Kidney (tissue), 14 donors: ENCODE data around the gene FBLN1. TPM values are rescaled to one million over a fixed set of nuclear protein-coding genes. Genes with fewer than 3 reads are reported as not detected.

Experiments used
- DNase-seq, 5 donors: peaks; one replicate each; pipeline ENCODE4 v3.0.0-alpha.2; 2013 to 2020
- FAIRE-seq: peaks from 2 replicates; lab custom pipeline; 2012; peaks lifted over from hg19 to GRCh38; lab: Jason Lieb, UNC
- H3K27ac ChIP-seq, 2 donors: one replicate each; pipeline ENCODE4 v1.7.0; 2013; ENCODE audit warnings: low read depth in 2 of 2, low read length in 2 of 2, inconsistent platforms in 1 of 2
- H3K27me3 ChIP-seq: one replicate; pipeline ENCODE4 v1.7.1; 2013; ENCODE audit warnings: low read length, inconsistent platforms; ENCODE audit not compliant: control insufficient read depth, insufficient read depth
- H3K36me3 ChIP-seq, 3 donors: one replicate each; pipeline versions ENCODE4 v1.7.0 to v1.7.1; 2013; ENCODE audit warnings: low read length in 3 of 3, control low read depth in 1 of 3, inconsistent platforms in 1 of 3; ENCODE audit not compliant: insufficient read depth in 3 of 3, control insufficient read depth in 2 of 3
- H3K4me1 ChIP-seq, 3 donors: one replicate each; pipeline versions ENCODE4 v1.7.0 to v1.7.1; 2013; ENCODE audit warnings: low read length in 3 of 3, inconsistent platforms in 1 of 3, low read depth in 1 of 3; ENCODE audit not compliant: control insufficient read depth in 2 of 3, insufficient read depth in 2 of 3
- H3K4me3 ChIP-seq, 3 donors: one replicate each; pipeline versions ENCODE4 v1.7.0 to v1.8.1; 2013; ENCODE audit warnings: low read length in 3 of 3, control low read depth in 1 of 3, inconsistent platforms in 1 of 3
- H3K9ac ChIP-seq, 3 donors: one replicate each; pipeline versions ENCODE4 v1.7.0 to v1.7.1; 2013; ENCODE audit warnings: low read length in 3 of 3, control low read depth in 1 of 3, inconsistent platforms in 1 of 3
- H3K9me3 ChIP-seq, 3 donors: one replicate each; pipeline versions ENCODE4 v1.7.0 to v1.7.1; 2013; ENCODE audit warnings: low read length in 3 of 3, control low read depth in 1 of 3, inconsistent platforms in 1 of 3; ENCODE audit not compliant: control insufficient read depth in 2 of 3, insufficient read depth in 1 of 3
- CTCF ChIP-seq: IDR thresholded peaks from 3 replicates; pipeline ENCODE4 v1.5.1; 2012; ENCODE audit warnings: mild to moderate bottlenecking, moderate library complexity, borderline replicate concordance; ENCODE audit not compliant: insufficient read depth; ENCODE audit errors: extremely low read depth
- intact Hi-C: fragments of 100-400 bp; cut with DNase I; formaldehyde crosslinking; loops from one replicate; pipeline ENCODE4 v1.11.1; 2022
- polyA plus RNA-seq: library from polyadenylated mRNA; stranded (reverse); fragments of 350-450 nt; fragmentation: Illumina TruSeq; extraction: RNeasy Lipid Tissue Mini Kit (QIAGEN cat#74804); gene quantifications from one replicate; pipeline ENCODE4 v1.2.3, GENCODE V29; 2014; ENCODE audit warnings: low read depth, low replicate concordance; ENCODE audit not compliant: insufficient read depth
- total RNA-seq: library from RNA; stranded (reverse); fragmentation: NEBNext Ultra II Directional; extraction: Animal tissue kit (Norgen Biotek cat#: 25700); gene quantifications from one replicate; pipeline ENCODE4 v1.2.1, GENCODE V29; 2021
- donor health status: control.
- donor health status: control.
- donor health status: control.
- donor health status: control.
- donor health status: control.
- donor health status: DM: yes; HTN: yes; CAD: no.
- donor health status: Normal renal cell carcinoma (clear cell type).

FBLN1 gene
- total and polyA plus RNA-seq, 2 donors from 2014 or later: 23.3 to 105 TPM

DNA sequence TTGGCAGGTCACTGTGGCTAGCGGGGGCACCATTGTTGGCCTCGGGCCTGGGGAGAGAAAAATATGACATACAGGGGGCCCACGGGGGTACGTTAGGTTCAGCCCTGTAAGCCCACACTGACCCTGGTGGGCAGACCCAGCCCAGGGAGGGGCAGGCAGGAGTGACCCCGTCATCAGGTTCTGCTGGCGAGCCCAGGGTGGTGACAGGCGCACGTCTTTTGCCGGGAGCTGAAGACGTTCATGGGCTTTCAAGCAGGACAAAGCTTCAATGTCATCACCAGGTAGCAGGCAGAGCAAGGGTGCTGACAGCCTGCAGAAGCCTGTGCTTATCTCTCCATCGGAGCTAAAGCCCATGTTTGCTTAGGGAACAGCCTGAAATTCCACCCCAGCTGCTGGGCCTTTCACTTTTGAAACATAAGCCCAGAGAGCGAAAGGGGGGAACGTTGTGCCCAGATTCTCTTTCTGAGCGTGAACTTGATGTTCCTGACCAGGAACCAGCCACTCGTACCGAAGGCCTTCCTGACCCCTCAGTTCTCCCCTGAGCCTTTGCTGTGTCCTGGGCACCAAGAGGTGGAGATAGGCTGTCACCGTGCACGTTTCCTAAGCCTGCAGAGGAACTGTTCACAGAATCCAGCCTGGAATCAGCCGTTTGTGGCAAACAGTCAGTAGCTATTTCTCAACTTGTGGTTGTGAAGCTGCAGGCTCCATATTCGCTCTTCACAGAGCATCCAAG, 94.9 kb downstream of the FBLN1 start:
- no peak for TF ChIP-seq CTCF
- Histone ChIP-seq H3K4me3 (no peak overlapping the region), H3K27ac (no peak overlapping the region), H3K9me3 (no peaks in the 10 kb centered on the region), H3K36me3 (no peaks in the 10 kb centered on the region), H3K27me3 (no peaks in the 10 kb centered on the region), H3K9ac (no peak overlapping the region), H3K4me1 (peaks cover 0 to 3% (median 0%) of the 10 kb centered on the region in 3 donors)
- FAIRE-seq: no peak
- intact Hi-C loops: no loop called here
- peak in 4 of 5 donors; percentile 54 to 71 (median 62) for DNase-seq

- FAIRE-seq: no peak
- Histone ChIP-seq H3K27ac (no peak overlapping the region), H3K4me3 (no peak overlapping the region), H3K36me3 (no peaks in the 10 kb centered on the region), H3K9ac (no peak overlapping the region), H3K27me3 (no peaks in the 10 kb centered on the region), H3K9me3 (no peaks in the 10 kb centered on the region), H3K4me1 (peaks cover 0 to 3% (median 0%) of the 10 kb centered on the region in 3 donors)
- TF ChIP-seq CTCF: no peak
- DNase-seq: peak in 1 of 5 donors; percentile 46
- intact Hi-C loops: no loop called here
These were observed 96.0 kb downstream of the FBLN1 start for GRCh38 chr22:45598596-45599217.

GRCh38 chr22:45599836-45600577, 97.3 kb downstream of the FBLN1 start:
- Histone ChIP-seq H3K4me1 (peaks cover 0 to 3% (median 0%) of the 10 kb centered on the region in 3 donors), H3K36me3 (no peaks in the 10 kb centered on the region), H3K9ac (no peak overlapping the region), H3K9me3 (no peaks in the 10 kb centered on the region), H3K27me3 (no peaks in the 10 kb centered on the region), H3K4me3 (no peak overlapping the region), H3K27ac (no peak overlapping the region)
- TF ChIP-seq CTCF: no peak
- intact Hi-C loops: no loop called here
- FAIRE-seq (no peak), DNase-seq (peak in 1 of 5 donors; percentile 38)
